Activated CD4-positive, alpha-beta T cell treated with anti-CD3 and anti-CD28 coated beads for 36 hours (primary cell): ENCODE results near the gene CHST11. TPM values are rescaled to one million over a fixed set of nuclear protein-coding genes. Genes with fewer than 3 reads are reported as not detected.

Experiments
- ATAC-seq: fragments of 200-7000 bp; cut with Tn5 transposase; one replicate; pipeline ENCODE4 v1.10.0; 2021; ENCODE audit warnings: mild to moderate bottlenecking, moderate library complexity
- CTCF ChIA-PET: fragments of 350-600 bp; sonication (Branson Sonifier 250); formaldehyde crosslinking; loops from one replicate; lab custom pipeline; 2021; ENCODE audit warnings: antibody characterized with exemption; lab: Charles Lee
- POLR2A ChIA-PET: fragments of 350-600 bp; sonication (Branson Sonifier 250); formaldehyde crosslinking; loops from one replicate; lab custom pipeline; 2021; ENCODE audit warnings: antibody characterized with exemption, inconsistent platforms; lab: Charles Lee
- DNase-seq: peaks from one replicate; pipeline ENCODE4 v3.0.0-alpha.2; 2020
- H3K27ac Mint-ChIP-seq: one replicate; pipeline ENCODE4 v1.8.0; 2021; ENCODE audit warnings: mixed read lengths
- H3K27me3 Mint-ChIP-seq: one replicate; pipeline ENCODE4 v1.8.0; 2021; ENCODE audit warnings: mixed read lengths
- H3K36me3 Mint-ChIP-seq: one replicate; pipeline ENCODE4 v1.8.0; 2021; ENCODE audit warnings: low read depth, mixed read lengths
- H3K4me1 Mint-ChIP-seq: one replicate; pipeline ENCODE4 v1.8.0; 2021; ENCODE audit warnings: mixed read lengths
- H3K4me3 Mint-ChIP-seq: one replicate; pipeline ENCODE4 v1.8.0; 2021; ENCODE audit warnings: mild to moderate bottlenecking, moderate library complexity, mixed read lengths
- H3K9me3 Mint-ChIP-seq: one replicate; pipeline ENCODE4 v1.8.0; 2021; ENCODE audit warnings: low read depth, mixed read lengths
- intact Hi-C, 2 experiments: fragments of 100-400 bp; cut with DNase I in 1 of 2; cut with micrococcal nuclease in 1 of 2; formaldehyde crosslinking; loops; one replicate each; pipeline versions ENCODE4 v1.14.2 to v1.15.1; 2022 to 2024; cut with DNase I, micrococcal nuclease
- total RNA-seq, 2 experiments: library from RNA; stranded (reverse); gene quantifications; one replicate each; pipeline ENCODE4 v1.2.3, GENCODE V29; 2021

CHST11 gene
- total RNA-seq, 2 experiments from 2014 or later: 33.3 to 33.6 TPM

DNA sequence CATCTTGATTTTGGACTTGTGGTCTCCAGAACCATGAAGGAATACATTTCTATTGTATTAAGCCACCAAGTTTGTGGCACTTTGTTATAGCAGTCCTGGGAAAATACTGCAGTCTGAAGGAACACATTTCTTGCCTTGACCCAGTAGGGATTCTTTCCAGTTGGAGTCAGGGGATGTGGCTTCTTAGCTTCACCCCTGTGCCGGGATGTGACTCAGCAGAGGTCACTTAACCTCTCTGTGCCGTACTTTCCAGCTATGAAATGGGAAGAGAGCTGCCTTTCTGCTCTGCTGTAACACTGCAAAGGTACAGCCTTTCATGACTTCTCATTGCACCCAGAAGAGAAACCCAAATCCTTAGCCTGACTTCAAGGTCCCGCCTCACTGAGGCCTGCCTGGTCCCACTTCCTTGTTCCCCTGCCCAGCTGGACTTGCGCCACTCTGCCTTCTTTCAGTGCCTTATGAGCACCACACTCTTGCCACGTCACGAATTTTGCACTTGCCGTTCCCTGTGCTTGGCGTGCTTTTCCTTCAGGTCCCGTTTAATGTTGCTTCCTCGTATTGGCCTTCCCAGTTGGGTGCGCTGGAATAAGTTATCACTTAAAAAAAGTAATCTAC is 24.2 kb downstream of the CHST11 start:
- no peaks in the 10 kb centered on the region for H3K27me3 Mint-ChIP-seq
- DNase-seq (no peak), ATAC-seq (no peak)
- peak overlapping the region; percentile 17 for H3K27ac Mint-ChIP-seq
- no peaks in the 10 kb centered on the region for H3K9me3 Mint-ChIP-seq
- H3K4me3 Mint-ChIP-seq: no peak overlapping the region
- CTCF ChIA-PET: interaction anchor here (0.6 to 1.0 kb wide), 4 partner anchors 10 to 261 kb away, joined by 3 to 5 read pairs (median 3); no protein-coding TSS in a partner anchor
- POLR2A ChIA-PET: no interaction called here
- H3K36me3 Mint-ChIP-seq: peaks cover 22% of the 10 kb centered on the region
- H3K4me1 Mint-ChIP-seq: peaks cover 87% of the 10 kb centered on the region
- intact Hi-C loops: no loop called here

GRCh38 chr12:104482113-104482512 is 25.4 kb downstream of the CHST11 start:
- CTCF ChIA-PET: interaction anchor here (0.5 kb wide), 1 partner anchor 456 kb away, joined by 3 read pairs; no protein-coding TSS in a partner anchor
- peaks cover 92% of the 10 kb centered on the region for H3K4me1 Mint-ChIP-seq
- peaks cover 22% of the 10 kb centered on the region for H3K36me3 Mint-ChIP-seq
- H3K27me3 Mint-ChIP-seq: no peaks in the 10 kb centered on the region
- POLR2A ChIA-PET: no interaction called here
- no peaks in the 10 kb centered on the region for H3K9me3 Mint-ChIP-seq
- no peak overlapping the region for H3K4me3 Mint-ChIP-seq
- intact Hi-C loops: no loop called here
- no peak for ATAC-seq
- DNase-seq: peak; percentile 35
- H3K27ac Mint-ChIP-seq: peak overlapping the region; percentile 5

DNA sequence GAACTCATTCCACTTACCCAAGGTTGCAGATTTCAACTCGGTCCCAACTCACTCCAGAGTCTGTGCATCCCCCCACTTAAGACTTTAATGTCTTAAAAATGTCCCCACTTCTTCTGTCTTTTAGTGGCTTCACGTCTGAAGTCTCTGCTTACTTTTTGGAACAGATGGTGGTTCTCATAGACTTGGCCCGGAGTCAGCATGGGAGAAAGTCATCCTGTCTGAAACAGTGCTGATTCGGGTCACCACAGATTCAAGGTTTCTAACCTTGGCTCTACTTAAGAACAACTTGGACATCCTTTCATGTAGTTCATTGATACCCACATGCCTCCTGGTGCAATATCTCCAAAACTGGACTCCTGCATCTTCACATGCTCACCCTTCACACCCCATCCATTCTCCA is 26.0 kb downstream of the CHST11 start:
- intact Hi-C loops: no loop called here
- no peak overlapping the region for H3K4me3 Mint-ChIP-seq
- ATAC-seq (no peak), DNase-seq (no peak)
- ChIA-PET CTCF (interaction anchor here (1.5 kb wide), 1 partner anchor 12 kb away, joined by 4 read pairs; no protein-coding TSS in a partner anchor), POLR2A (no interaction called here)
- H3K36me3 Mint-ChIP-seq: peaks cover 22% of the 10 kb centered on the region
- H3K4me1 Mint-ChIP-seq: peaks cover 90% of the 10 kb centered on the region
- H3K27me3 Mint-ChIP-seq: no peaks in the 10 kb centered on the region
- no peaks in the 10 kb centered on the region for H3K9me3 Mint-ChIP-seq
- H3K27ac Mint-ChIP-seq: peak overlapping the region; percentile 13

- H3K36me3 Mint-ChIP-seq: peaks cover 21% of the 10 kb centered on the region
- peak overlapping the region; percentile 18 for H3K27ac Mint-ChIP-seq
- no peaks in the 10 kb centered on the region for H3K27me3 Mint-ChIP-seq
- no peak overlapping the region for H3K4me3 Mint-ChIP-seq
- ChIA-PET POLR2A (no interaction called here), CTCF (interaction anchor here (0.7 to 1.8 kb wide), 3 partner anchors 11 to 1492 kb away, joined by 4 to 15 read pairs (median 4); no protein-coding TSS in a partner anchor)
- H3K9me3 Mint-ChIP-seq: no peaks in the 10 kb centered on the region
- ATAC-seq: no peak
- peaks cover 88% of the 10 kb centered on the region for H3K4me1 Mint-ChIP-seq
- no peak for DNase-seq
- intact Hi-C loops: loop anchor here in 1 of 2 experiments (2.0 kb wide), 2 partner anchors 15 to 21 kb away; no protein-coding TSS in a partner anchor
Measured at GRCh38 chr12:104484079-104484478, 27.3 kb downstream of the CHST11 start.

GRCh38 chr12:104485651-104486362 is 29.1 kb downstream of the CHST11 start:
- intact Hi-C loops: loop anchor here in 1 of 2 experiments (2.0 kb wide), 2 partner anchors 13 to 23 kb away; no protein-coding TSS in a partner anchor
- ATAC-seq (peak; percentile 85), DNase-seq (peak; percentile 71)
- ChIA-PET CTCF (interaction anchor here (0.5 to 1.8 kb wide), 7 partner anchors 9 to 204 kb away, joined by 3 to 15 read pairs (median 3); no protein-coding TSS in a partner anchor), POLR2A (no interaction called here)
- no peaks in the 10 kb centered on the region for H3K27me3 Mint-ChIP-seq
- H3K9me3 Mint-ChIP-seq: no peaks in the 10 kb centered on the region
- H3K4me1 Mint-ChIP-seq: peaks cover 92% of the 10 kb centered on the region
- peak overlapping the region; percentile 37 for H3K4me3 Mint-ChIP-seq
- H3K27ac Mint-ChIP-seq: peak overlapping the region; percentile 79
- peaks cover 18% of the 10 kb centered on the region for H3K36me3 Mint-ChIP-seq

GRCh38 chr12:104486363-104486750 is 29.6 kb downstream of the CHST11 start:
- intact Hi-C loops: no loop called here
- H3K4me1 Mint-ChIP-seq: peaks cover 92% of the 10 kb centered on the region
- POLR2A ChIA-PET: no interaction called here
- DNase-seq (no peak), ATAC-seq (no peak)
- no peaks in the 10 kb centered on the region for H3K27me3 Mint-ChIP-seq
- H3K36me3 Mint-ChIP-seq: peaks cover 13% of the 10 kb centered on the region
- peak overlapping the region; percentile 79 for H3K27ac Mint-ChIP-seq
- no peaks in the 10 kb centered on the region for H3K9me3 Mint-ChIP-seq
- CTCF ChIA-PET: interaction anchor here (0.5 to 1.5 kb wide), 6 partner anchors 13 to 615 kb away, joined by 3 to 5 read pairs (median 4); no protein-coding TSS in a partner anchor
- peak overlapping the region; percentile 2 for H3K4me3 Mint-ChIP-seq

DNA sequence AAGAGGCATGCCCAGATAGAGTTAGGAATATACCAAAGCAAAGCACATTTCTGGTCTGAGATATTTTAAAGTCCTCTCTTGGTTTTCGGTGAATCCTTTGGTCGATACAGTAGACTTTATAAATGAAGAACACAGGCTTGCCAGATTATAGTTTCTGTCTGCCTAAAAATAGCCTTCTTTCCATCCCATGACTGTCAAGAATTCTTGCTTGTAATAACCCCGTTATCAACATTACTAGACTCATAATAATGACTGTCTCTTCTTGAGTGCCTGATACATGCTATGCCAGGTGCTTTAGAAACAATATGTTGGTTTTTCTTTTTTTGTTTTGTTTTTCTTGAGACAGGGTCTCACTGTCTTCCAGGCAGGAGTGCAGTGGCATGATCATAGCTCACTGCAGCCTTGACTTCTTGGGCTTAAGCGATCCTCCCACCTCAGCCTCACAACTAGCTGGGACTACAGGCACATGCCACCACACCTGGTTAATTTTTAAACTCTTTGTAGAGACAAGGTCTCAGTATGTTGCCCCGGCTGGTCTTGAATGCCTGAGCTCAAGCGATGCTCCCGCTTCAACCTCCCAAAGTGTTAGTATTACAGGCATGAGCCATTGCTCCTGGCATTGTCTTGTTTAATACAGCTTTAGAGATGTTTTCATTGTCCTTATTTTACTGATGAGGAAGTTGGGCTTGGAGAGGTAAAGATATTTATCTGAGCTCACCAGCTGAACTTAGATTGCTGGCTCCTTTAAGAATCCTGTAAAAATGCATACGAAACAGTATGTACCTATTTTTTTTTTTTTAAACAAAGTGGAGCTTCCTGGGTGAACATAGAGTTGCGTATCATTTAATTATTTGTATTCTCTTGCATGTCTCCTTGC is 30.4 kb downstream of the CHST11 start:
- H3K27ac Mint-ChIP-seq: no peak overlapping the region
- peaks cover 90% of the 10 kb centered on the region for H3K4me1 Mint-ChIP-seq
- intact Hi-C loops: no loop called here
- no peak overlapping the region for H3K4me3 Mint-ChIP-seq
- CTCF ChIA-PET: interaction anchor here (0.6 to 1.5 kb wide), 8 partner anchors 9 to 864 kb away, joined by 3 to 9 read pairs (median 4); no protein-coding TSS in a partner anchor
- ATAC-seq: no peak
- H3K27me3 Mint-ChIP-seq: no peaks in the 10 kb centered on the region
- no peaks in the 10 kb centered on the region for H3K9me3 Mint-ChIP-seq
- peaks cover 14% of the 10 kb centered on the region for H3K36me3 Mint-ChIP-seq
- DNase-seq: no peak
- POLR2A ChIA-PET: no interaction called here

DNA sequence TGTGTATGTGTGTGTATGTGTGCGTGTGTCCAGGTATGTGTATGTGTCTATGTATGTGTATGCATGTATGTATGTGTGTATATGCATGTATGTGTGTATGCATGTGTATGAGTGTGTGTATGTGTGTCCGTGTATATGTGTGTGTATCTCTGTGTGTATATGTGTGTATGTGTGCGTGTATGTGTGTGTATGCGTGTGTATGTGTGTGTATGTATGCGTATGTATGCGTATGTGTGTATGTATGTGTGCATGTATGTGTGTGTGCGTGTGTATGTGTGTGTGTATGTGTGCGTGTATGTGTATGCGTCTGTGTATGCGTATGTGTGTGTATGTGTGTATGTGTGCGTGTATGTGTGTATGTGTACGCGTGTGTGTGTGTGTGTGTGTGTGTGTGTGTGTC is 31.6 kb downstream of the CHST11 start:
- H3K9me3 Mint-ChIP-seq: no peaks in the 10 kb centered on the region
- ChIA-PET POLR2A (no interaction called here), CTCF (no interaction called here)
- peaks cover 11% of the 10 kb centered on the region for H3K36me3 Mint-ChIP-seq
- no peak overlapping the region for H3K27ac Mint-ChIP-seq
- intact Hi-C loops: no loop called here
- DNase-seq (no peak), ATAC-seq (no peak)
- H3K4me3 Mint-ChIP-seq: no peak overlapping the region
- no peaks in the 10 kb centered on the region for H3K27me3 Mint-ChIP-seq
- peaks cover 88% of the 10 kb centered on the region for H3K4me1 Mint-ChIP-seq

- peak overlapping the region; percentile 80 for H3K27ac Mint-ChIP-seq
- H3K4me1 Mint-ChIP-seq: peaks cover 87% of the 10 kb centered on the region
- DNase-seq (no peak), ATAC-seq (no peak)
- ChIA-PET CTCF (interaction anchor here (0.8 to 1.3 kb wide), 2 partner anchors 19 to 31 kb away, joined by 3 read pairs; no protein-coding TSS in a partner anchor), POLR2A (no interaction called here)
- H3K36me3 Mint-ChIP-seq: peaks cover 10% of the 10 kb centered on the region
- H3K27me3 Mint-ChIP-seq: no peaks in the 10 kb centered on the region
- H3K9me3 Mint-ChIP-seq: no peaks in the 10 kb centered on the region
- H3K4me3 Mint-ChIP-seq: peak overlapping the region; percentile 10
- intact Hi-C loops: no loop called here
Measured at GRCh38 chr12:104490186-104490585, 33.4 kb downstream of the CHST11 start.

DNA sequence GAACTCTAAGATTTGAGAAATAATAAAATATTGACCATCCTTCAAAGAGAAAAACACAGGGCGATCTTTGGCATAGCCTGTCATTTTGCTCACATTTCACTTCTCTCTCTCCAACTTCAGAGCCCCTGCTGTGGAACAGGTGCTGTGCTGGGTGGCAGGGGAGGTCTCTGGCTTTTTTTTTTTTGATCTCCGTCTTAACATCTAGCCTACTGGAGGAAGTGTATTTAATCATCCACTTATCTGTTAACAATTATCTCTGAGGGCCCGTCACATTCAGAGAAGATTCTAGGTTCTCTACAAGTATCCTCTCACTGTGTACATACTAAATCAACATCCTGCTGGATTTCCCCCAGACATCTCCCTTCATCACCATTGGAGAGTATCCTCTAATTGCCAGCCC is 34.1 kb downstream of the CHST11 start:
- no peaks in the 10 kb centered on the region for H3K9me3 Mint-ChIP-seq
- H3K27ac Mint-ChIP-seq: peak overlapping the region; percentile 80
- peak overlapping the region; percentile 10 for H3K4me3 Mint-ChIP-seq
- H3K36me3 Mint-ChIP-seq: peaks cover 12% of the 10 kb centered on the region
- DNase-seq: no peak
- intact Hi-C loops: no loop called here
- H3K4me1 Mint-ChIP-seq: peaks cover 84% of the 10 kb centered on the region
- no peak for ATAC-seq
- H3K27me3 Mint-ChIP-seq: no peaks in the 10 kb centered on the region
- ChIA-PET POLR2A (no interaction called here), CTCF (no interaction called here)

DNA sequence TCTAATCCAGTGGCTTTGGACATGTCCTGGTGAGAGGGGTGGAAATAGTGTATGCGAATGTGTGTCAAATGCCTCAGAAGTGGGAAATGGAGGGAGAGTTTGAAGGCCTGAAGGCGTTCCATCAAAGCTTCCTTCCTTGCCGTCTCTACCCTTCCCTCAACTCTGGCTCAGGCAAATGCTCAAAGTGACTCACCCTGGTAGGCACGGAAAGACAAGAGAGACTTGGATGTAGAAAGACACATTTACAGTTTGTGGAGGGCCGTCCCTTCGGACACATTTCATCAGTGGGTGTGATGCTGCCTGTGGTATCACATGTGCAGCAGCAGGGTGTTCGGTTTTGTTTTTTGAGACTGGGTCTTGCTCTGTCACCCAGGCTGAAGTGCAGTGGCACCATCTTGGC is 36.7 kb downstream of the CHST11 start:
- CTCF ChIA-PET: interaction anchor here (1.0 to 2.3 kb wide), 3 partner anchors 14 to 35 kb away, joined by 6 to 16 read pairs (median 6); no protein-coding TSS in a partner anchor
- Mint-ChIP-seq H3K27ac (peak overlapping the region; percentile 85), H3K9me3 (no peaks in the 10 kb centered on the region), H3K27me3 (no peaks in the 10 kb centered on the region), H3K4me3 (no peak overlapping the region), H3K36me3 (peaks cover 10% of the 10 kb centered on the region), H3K4me1 (peaks cover 86% of the 10 kb centered on the region)
- intact Hi-C loops: no loop called here
- no peak for DNase-seq
- POLR2A ChIA-PET: interaction anchor here (2.4 kb wide), 1 partner anchor 33 kb away, joined by 14 read pairs; no protein-coding TSS in a partner anchor
- ATAC-seq: no peak
